C4-2B (cell line): ENCODE results near the gene SFTA2.

ENCODE experiments used
- H3K27ac ChIP-seq: fragments of 450-650 bp; 2 replicates; pipeline ENCODE4 v1.5.1; 2017
- ZFX ChIP-seq: fragments of 450-650 bp; IDR thresholded peaks from 2 replicates; pipeline ENCODE4 v1.6.1; 2017
- TF ChIP-seq, protein P1 (sequence below): fragments of 450-650 bp; conservative IDR thresholded peaks from 2 replicates; pipeline ENCODE4 v1.5.1; 2017; ENCODE audit warnings: mild to moderate bottlenecking

SFTA2 gene

DNA sequence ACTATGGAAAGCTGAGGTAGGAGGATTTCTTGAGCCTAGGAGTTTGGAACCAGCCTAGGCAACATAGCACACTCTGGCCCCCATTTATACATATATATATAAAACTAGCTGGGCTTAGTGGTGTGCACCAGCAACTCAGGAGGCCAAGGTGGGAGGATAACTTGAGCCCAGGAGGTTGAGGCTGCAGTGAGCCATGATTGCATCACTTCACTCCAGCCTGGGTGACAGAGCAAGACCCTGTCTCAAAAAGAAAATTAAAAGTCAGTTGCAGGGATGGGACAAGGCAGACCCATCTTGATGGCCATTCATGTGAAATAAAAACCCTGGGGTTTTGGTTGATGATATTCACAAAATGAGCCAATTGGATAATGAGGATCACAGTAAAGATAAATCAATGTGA, 30.5 kb downstream of the SFTA2 start:
- TF ChIP-seq, protein P1, sequence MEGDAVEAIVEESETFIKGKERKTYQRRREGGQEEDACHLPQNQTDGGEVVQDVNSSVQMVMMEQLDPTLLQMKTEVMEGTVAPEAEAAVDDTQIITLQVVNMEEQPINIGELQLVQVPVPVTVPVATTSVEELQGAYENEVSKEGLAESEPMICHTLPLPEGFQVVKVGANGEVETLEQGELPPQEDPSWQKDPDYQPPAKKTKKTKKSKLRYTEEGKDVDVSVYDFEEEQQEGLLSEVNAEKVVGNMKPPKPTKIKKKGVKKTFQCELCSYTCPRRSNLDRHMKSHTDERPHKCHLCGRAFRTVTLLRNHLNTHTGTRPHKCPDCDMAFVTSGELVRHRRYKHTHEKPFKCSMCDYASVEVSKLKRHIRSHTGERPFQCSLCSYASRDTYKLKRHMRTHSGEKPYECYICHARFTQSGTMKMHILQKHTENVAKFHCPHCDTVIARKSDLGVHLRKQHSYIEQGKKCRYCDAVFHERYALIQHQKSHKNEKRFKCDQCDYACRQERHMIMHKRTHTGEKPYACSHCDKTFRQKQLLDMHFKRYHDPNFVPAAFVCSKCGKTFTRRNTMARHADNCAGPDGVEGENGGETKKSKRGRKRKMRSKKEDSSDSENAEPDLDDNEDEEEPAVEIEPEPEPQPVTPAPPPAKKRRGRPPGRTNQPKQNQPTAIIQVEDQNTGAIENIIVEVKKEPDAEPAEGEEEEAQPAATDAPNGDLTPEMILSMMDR, result no peak
- no peak for TF ChIP-seq ZFX
- no peak overlapping the region for H3K27ac ChIP-seq

DNA sequence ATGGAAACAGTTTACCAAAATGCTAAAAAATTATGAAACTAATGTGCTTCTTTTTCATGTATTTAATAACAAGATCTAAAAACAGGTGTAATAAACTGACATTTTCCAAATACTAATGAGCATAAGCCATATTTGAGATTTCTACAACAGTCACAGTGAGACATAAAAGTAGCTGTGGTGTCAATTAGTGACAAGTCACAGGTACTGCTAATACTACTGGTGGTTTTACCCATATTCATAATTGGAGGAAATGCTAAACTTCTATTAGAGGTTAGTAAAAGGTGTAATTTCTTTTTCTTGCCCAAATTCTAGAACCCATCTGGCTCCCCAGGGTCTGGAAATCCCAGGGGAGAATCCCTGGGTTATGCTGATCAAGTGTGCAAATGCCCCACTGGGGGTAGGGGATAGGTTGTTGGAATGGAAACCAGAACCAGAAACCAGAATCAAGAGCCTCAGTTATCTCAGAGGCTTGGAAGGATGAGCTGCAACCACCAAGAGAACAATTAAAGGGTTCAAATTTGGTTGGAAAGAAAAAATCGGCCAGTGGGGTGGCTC, 31.0 kb downstream of the SFTA2 start:
- TF ChIP-seq, protein P1, result no peak
- TF ChIP-seq ZFX, result no peak
- no peak overlapping the region for H3K27ac ChIP-seq

DNA sequence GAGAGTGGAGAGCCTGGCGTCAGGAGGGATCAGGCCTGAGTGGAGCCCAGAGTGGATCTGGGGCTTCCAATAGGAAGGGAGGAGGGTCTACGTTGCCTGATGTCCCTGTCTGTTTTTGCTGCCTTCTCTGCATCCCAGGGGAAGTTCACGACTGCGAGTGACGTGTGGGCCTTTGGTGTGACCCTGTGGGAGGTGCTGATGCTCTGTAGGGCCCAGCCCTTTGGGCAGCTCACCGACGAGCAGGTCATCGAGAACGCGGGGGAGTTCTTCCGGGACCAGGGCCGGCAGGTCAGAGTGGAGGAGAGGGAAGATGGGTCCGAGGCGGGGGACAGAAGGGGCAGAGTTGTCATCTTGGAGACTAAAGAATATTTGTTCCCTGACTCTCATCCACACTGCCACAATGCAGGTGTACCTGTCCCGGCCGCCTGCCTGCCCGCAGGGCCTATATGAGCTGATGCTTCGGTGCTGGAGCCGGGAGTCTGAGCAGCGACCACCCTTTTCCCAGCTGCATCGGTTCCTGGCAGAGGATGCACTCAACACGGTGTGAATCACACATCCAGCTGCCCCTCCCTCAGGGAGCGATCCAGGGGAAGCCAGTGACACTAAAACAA, 33.1 kb downstream of the SFTA2 start:
- TF ChIP-seq, protein P1, result no peak
- no peak for TF ChIP-seq ZFX
- no peak overlapping the region for H3K27ac ChIP-seq

DNA sequence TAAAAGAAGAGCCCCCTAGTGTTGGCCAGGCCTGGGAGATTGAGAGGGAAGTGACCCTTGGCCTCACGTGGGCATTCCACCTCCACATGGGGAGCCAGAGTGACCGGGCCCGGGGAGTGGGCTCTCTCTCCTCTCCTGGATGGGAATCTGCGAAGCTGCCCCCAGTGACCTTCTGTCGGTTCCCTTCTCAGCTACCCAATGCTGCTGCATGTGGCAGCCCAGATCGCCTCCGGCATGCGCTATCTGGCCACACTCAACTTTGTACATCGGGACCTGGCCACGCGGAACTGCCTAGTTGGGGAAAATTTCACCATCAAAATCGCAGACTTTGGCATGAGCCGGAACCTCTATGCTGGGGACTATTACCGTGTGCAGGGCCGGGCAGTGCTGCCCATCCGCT, 34.1 kb downstream of the SFTA2 start:
- no peak for TF ChIP-seq ZFX
- TF ChIP-seq, protein P1, result no peak
- no peak overlapping the region for H3K27ac ChIP-seq

DNA sequence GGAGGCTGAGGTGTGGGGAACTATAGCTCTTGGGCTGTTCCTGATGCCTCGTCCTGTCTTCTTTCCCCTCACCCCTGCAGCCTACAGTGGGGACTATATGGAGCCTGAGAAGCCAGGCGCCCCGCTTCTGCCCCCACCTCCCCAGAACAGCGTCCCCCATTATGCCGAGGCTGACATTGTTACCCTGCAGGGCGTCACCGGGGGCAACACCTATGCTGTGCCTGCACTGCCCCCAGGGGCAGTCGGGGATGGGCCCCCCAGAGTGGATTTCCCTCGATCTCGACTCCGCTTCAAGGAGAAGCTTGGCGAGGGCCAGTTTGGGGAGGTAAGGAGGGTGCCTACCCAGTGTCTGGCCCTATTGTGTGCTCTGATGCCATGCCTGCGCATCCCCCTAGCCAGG, 35.4 kb downstream of the SFTA2 start:
- no peak for TF ChIP-seq ZFX
- TF ChIP-seq, protein P1, result no peak
- no peak overlapping the region for H3K27ac ChIP-seq

DNA sequence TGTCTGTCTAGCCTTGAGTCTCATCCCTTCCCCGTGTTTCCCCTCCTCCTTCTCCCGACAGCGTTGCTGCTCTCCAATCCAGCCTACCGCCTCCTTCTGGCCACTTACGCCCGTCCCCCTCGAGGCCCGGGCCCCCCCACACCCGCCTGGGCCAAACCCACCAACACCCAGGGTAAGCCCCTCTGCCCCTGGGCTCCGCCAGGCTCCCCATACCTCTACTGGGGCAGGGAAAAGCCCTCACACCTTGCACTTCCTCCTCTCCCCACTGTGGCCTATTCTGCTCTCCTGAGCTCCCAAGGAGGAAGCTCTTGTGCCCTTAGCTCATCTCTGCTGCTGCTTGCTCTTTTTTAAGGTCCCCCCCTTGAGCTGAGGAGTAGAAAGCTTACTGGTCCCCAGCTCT, 36.6 kb downstream of the SFTA2 start:
- TF ChIP-seq, protein P1, result no peak
- no peak for TF ChIP-seq ZFX
- no peak overlapping the region for H3K27ac ChIP-seq

DNA sequence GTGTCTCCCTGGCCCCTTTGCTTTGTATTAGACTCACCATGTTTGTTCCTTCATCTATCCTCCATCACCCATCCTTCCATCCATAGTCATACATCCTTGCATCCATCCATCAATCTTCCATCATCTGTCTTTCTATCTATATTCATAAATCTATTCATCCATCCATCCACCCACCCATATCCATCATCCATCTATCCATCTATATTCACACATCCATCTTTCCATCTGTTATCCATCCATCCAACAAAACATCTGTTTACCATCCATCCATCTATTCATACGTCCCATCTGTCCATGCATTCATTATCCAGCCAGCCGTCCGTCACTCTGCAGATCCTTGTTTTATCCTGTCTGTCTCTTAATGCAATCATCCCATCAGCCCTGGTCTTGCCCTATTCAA, 37.0 kb downstream of the SFTA2 start:
- no peak overlapping the region for H3K27ac ChIP-seq
- no peak for TF ChIP-seq ZFX
- TF ChIP-seq, protein P1, result no peak
